ENCODE measurements around the gene B3GNT8. TPM values are rescaled to one million over a fixed set of nuclear protein-coding genes. Genes with fewer than 3 reads are reported as not detected.
A peak's percentile ranks its signal among the peaks of the same experiment; 100 is the strongest.

Gene B3GNT8
- total RNA-seq, 1 donor from 2014 or later, result 15.9 TPM

DNA sequence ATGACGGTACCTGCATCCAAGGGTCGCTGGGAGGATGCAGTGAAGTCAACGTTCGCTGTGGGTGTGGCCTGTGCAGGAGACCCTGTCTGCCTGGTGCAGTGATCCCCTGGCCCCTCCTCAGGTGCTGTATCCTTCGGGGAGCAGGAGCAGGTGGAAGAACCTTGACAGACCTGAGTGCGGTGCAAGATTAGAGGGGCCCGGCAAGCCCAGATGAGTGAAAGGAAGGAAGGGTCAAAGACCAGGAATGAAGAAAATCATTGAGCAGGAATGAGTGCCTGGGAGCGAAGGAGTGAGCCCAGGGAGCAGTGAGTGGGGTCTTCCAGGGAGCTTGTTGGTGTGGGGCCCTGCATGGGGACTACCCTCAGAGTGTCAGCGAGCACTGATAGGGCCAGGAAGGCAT is 12.7 kb downstream of the B3GNT8 start:
- DNase-seq, result no peak
- Mint-ChIP-seq H3K4me3 (ENCODE audit: unreplicated experiment) (peak overlapping the region; percentile 34), H3K9me3 (ENCODE audit: unreplicated experiment) (peaks cover 2% of the 10 kb centered on the region), H3K27ac (ENCODE audit: unreplicated experiment) (no peak overlapping the region), H3K4me1 (ENCODE audit: low read depth, unreplicated experiment) (no peaks in the 10 kb centered on the region), H3K27me3 (ENCODE audit: unreplicated experiment) (peaks cover 5% of the 10 kb centered on the region), H3K36me3 (ENCODE audit: unreplicated experiment) (no peaks in the 10 kb centered on the region)
- TF ChIP-seq, protein P1, sequence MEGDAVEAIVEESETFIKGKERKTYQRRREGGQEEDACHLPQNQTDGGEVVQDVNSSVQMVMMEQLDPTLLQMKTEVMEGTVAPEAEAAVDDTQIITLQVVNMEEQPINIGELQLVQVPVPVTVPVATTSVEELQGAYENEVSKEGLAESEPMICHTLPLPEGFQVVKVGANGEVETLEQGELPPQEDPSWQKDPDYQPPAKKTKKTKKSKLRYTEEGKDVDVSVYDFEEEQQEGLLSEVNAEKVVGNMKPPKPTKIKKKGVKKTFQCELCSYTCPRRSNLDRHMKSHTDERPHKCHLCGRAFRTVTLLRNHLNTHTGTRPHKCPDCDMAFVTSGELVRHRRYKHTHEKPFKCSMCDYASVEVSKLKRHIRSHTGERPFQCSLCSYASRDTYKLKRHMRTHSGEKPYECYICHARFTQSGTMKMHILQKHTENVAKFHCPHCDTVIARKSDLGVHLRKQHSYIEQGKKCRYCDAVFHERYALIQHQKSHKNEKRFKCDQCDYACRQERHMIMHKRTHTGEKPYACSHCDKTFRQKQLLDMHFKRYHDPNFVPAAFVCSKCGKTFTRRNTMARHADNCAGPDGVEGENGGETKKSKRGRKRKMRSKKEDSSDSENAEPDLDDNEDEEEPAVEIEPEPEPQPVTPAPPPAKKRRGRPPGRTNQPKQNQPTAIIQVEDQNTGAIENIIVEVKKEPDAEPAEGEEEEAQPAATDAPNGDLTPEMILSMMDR (IDR thresholded peaks at IDR 0.05; ENCODE audit: partially characterized antibody, unreplicated experiment), result no peak

DNA sequence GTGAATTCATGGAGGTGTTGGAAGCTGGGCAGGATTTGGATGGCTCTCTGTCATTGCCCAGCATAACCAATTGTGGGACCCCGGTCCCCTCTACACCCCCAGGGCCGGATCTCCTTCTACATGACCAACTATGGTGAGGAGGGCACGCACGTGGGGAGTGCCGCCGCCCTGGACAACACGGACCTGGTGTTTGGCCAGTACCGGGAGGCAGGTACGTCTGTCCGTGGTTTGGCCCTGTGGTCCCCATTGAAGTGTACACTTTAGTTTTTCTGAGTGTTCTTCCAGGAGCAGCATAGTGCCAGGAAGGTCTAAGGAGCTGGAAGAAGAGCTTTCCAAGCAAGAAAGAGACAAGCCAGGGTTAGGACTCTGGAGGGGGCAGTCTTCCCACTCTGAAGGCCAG is 13.2 kb downstream of the B3GNT8 start:
- Mint-ChIP-seq H3K4me3 (ENCODE audit: unreplicated experiment) (no peak overlapping the region), H3K27ac (ENCODE audit: unreplicated experiment) (no peak overlapping the region), H3K27me3 (ENCODE audit: unreplicated experiment) (peaks cover 5% of the 10 kb centered on the region), H3K4me1 (ENCODE audit: low read depth, unreplicated experiment) (no peaks in the 10 kb centered on the region), H3K36me3 (ENCODE audit: unreplicated experiment) (no peaks in the 10 kb centered on the region), H3K9me3 (ENCODE audit: unreplicated experiment) (peaks cover 2% of the 10 kb centered on the region)
- DNase-seq, result no peak
- TF ChIP-seq, protein P1 (IDR thresholded peaks at IDR 0.05; ENCODE audit: partially characterized antibody, unreplicated experiment), result no peak

DNA sequence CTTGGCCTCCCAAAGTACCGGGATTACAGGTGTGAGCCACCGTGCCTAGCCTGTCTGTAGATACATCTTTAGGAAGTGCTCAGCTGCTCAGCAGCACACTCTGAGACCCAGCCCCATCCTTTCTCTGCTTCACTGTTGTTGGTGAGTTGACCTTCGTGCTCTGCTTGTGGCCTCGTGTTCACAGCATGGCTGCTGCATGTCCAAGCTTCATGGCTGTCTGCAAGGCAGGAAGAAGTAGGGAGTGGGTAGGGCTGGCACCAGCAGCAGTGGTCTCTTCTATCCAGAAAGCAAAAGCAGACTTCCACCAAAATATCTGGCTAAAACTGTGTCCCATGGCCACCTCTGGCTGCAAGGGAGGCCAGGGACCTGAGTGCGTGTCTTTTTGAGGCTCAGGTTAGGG is 14.2 kb downstream of the B3GNT8 start:
- Mint-ChIP-seq H3K4me3 (ENCODE audit: unreplicated experiment) (no peak overlapping the region), H3K9me3 (ENCODE audit: unreplicated experiment) (peaks cover 2% of the 10 kb centered on the region), H3K4me1 (ENCODE audit: low read depth, unreplicated experiment) (no peaks in the 10 kb centered on the region), H3K27ac (ENCODE audit: unreplicated experiment) (no peak overlapping the region), H3K36me3 (ENCODE audit: unreplicated experiment) (no peaks in the 10 kb centered on the region), H3K27me3 (ENCODE audit: unreplicated experiment) (peaks cover 5% of the 10 kb centered on the region)
- DNase-seq, result no peak
- TF ChIP-seq, protein P1 (IDR thresholded peaks at IDR 0.05; ENCODE audit: partially characterized antibody, unreplicated experiment), result no peak

DNA sequence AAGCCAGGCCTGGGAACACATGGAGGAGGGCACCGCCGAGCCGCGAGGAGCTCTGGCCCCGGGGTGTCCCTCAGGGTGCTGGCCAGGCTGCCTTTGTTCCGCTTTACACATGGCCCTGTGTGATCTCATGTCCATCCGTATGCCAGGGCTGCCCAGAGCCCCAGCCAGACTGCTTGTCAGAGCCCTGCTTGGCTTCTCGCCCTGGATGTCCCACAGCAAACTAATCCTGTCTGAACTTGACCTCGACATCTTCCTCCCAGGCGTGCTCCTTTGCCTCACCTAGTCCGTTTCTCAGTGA is 15.3 kb downstream of the B3GNT8 start:
- no peaks in the 10 kb centered on the region for H3K36me3 Mint-ChIP-seq (ENCODE audit: unreplicated experiment)

DNA sequence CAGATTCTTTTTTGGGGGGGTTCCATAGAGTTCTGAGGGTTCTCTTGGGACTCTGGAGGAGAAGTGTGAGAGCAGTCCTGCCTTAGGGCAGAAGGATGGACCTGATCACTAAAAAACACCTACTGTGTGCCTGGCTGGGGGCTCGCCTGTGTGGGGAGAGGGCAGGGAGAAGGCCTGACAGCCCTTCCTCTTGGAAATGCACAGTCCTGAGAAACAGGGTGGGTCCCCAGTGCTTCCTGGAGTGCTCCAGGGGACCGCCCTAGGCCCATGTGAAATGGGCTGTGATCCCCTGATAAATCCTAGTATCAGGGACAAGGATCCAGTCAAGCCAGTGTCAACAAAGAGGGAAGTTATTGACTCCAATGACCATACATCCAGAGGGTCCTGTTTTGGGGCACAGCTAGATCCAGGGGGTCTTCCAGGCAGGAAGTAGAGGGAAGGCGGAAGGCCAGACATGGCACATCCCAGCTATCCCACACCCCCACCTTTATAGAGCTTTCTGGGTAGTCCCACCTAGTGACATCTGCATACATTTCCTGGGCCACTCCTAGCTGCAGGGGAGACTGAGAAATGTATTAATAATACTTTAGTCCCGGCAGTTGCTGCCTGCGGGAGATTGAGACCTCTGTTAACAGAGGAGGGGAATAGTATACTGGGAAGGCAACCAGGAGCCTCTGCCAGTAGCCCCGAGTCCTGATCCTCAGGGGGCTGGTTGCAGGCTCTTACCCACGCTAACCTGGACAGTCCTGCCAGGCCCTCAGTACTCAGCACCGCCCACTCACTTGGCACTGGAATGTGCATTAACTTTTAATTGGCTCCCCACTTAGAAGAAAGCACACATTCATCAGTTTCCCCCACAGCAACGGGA is 15.8 kb downstream of the B3GNT8 start:
- H3K4me3 Mint-ChIP-seq (ENCODE audit: unreplicated experiment), result no peak overlapping the region

More for the DNA sequence above, 15.3 kb downstream of the B3GNT8 start:
- no peaks in the 10 kb centered on the region for H3K4me1 Mint-ChIP-seq (ENCODE audit: low read depth, unreplicated experiment)
- no peak for DNase-seq
- peaks cover 2% of the 10 kb centered on the region for H3K9me3 Mint-ChIP-seq (ENCODE audit: unreplicated experiment)
- no peak overlapping the region for H3K4me3 Mint-ChIP-seq (ENCODE audit: unreplicated experiment)
- no peak overlapping the region for H3K27ac Mint-ChIP-seq (ENCODE audit: unreplicated experiment)
- peaks cover 3% of the 10 kb centered on the region for H3K27me3 Mint-ChIP-seq (ENCODE audit: unreplicated experiment)
- TF ChIP-seq, protein P1 (IDR thresholded peaks at IDR 0.05; ENCODE audit: partially characterized antibody, unreplicated experiment), result no peak

More for the DNA sequence above, 15.8 kb downstream of the B3GNT8 start:
- Mint-ChIP-seq H3K9me3 (ENCODE audit: unreplicated experiment) (peaks cover 2% of the 10 kb centered on the region), H3K36me3 (ENCODE audit: unreplicated experiment) (no peaks in the 10 kb centered on the region), H3K27me3 (ENCODE audit: unreplicated experiment) (peaks cover 3% of the 10 kb centered on the region), H3K4me1 (ENCODE audit: low read depth, unreplicated experiment) (no peaks in the 10 kb centered on the region), H3K27ac (ENCODE audit: unreplicated experiment) (no peak overlapping the region)
- DNase-seq, result no peak
- TF ChIP-seq, protein P1 (IDR thresholded peaks at IDR 0.05; ENCODE audit: partially characterized antibody, unreplicated experiment), result no peak
